Measurements from ENCODE around the gene ZDHHC14. TPM values are rescaled to one million over a fixed set of nuclear protein-coding genes. Genes with fewer than 3 reads are reported as not detected.

The ZDHHC14 gene
- total RNA-seq, 4 donors from 2014 or later, result 9.1 to 20.6 (median 12.5) TPM

DNA sequence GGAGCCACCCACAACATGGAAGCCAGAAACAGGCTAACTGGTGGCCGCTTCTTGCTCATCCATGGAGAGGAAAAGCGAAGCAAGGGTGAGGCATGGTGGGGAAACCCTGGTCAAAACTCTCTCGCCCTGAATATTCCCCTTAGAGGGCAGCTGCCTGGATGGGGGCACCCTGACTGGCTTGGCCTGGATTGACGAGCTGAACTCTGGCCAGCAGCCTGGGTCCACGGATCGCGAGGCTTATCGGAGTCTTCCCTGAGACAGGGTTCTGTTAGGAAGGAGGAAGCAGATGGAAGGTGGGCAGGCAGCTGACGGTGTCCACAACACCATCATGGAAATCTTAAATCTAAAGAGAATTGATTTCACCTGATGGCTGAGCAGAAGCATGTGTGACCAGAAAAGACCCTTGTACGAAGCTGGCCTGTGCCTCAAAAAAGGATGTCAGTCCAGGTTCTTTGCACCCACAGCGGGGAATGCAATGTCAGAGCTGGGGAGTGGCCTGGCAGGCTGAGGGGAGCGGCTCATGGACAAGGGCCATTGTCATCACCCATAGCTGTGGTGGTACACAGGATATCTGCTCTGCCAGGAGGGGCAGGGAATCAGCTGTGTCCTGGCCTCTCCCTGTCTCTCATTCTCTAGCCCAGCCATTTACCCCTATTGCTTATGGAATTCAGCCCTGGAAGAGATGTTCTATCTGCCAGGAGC is 332.6 kb downstream of the ZDHHC14 start:
- Histone ChIP-seq H3K36me3 (no peaks in the 10 kb centered on the region), H3K4me1 (peaks cover 0 to 6% (median 0%) of the 10 kb centered on the region in 4 donors), H3K4me3 (no peak overlapping the region), H3K27ac (no peak overlapping the region), H3K27me3 (no peaks in the 10 kb centered on the region), H3K9me3 (no peaks in the 10 kb centered on the region)
- TF ChIP-seq, protein P1, sequence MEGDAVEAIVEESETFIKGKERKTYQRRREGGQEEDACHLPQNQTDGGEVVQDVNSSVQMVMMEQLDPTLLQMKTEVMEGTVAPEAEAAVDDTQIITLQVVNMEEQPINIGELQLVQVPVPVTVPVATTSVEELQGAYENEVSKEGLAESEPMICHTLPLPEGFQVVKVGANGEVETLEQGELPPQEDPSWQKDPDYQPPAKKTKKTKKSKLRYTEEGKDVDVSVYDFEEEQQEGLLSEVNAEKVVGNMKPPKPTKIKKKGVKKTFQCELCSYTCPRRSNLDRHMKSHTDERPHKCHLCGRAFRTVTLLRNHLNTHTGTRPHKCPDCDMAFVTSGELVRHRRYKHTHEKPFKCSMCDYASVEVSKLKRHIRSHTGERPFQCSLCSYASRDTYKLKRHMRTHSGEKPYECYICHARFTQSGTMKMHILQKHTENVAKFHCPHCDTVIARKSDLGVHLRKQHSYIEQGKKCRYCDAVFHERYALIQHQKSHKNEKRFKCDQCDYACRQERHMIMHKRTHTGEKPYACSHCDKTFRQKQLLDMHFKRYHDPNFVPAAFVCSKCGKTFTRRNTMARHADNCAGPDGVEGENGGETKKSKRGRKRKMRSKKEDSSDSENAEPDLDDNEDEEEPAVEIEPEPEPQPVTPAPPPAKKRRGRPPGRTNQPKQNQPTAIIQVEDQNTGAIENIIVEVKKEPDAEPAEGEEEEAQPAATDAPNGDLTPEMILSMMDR (IDR thresholded peaks at IDR 0.05), result no peak
- TF ChIP-seq POLR2A (IDR thresholded peaks at IDR 0.05), result no peak
- DNase-seq, result no peak

DNA sequence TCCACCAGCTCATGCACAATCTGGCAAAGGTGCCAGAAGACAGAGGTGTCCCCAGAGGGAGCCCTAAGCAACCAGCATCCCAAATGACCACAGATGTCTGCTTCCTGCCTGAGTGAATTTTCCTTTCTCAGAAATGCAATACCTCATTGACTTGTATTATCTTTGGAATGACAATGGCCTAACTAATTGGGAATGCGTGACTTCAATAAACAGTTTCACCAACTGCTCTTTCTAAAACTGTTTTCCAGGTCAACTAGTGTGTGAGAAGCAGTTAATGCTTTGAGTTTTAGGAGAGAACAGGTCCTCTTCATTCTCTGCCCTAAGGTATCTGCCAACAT is 333.1 kb downstream of the ZDHHC14 start:
- TF ChIP-seq, protein P1 (IDR thresholded peaks at IDR 0.05), result no peak
- TF ChIP-seq POLR2A (IDR thresholded peaks at IDR 0.05), result no peak

DNA sequence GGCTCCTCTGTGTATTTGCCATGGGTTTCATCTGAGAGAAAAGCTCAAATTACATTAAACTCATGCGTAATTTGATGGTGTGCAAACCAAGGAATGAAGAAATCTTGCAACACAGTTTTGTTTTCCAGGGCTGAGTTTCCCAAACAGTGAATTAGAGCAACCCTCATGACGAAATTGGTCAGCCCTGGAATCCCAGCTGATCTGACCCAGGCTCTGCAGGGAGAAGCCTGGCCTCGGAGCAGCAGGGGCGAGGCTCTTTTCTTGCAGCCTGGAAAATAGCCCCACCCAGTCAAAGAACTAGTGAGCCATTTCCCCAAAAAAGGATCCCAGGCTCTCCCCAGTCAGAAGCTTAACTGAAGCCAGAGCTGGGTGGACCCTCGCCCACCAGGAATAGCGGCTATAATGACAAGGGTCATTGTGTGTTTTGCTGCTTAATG is 334.8 kb downstream of the ZDHHC14 start:
- DNase-seq, result peak in 1 of 3 donors; percentile 71
- H3K27ac ChIP-seq, result peak overlapping the region in 2 of 4 donors; percentile 36 to 58

More for the DNA sequence above, 333.1 kb downstream of the ZDHHC14 start:
- H3K9me3 ChIP-seq, result no peaks in the 10 kb centered on the region
- H3K4me1 ChIP-seq, result peaks cover 0 to 6% (median 0%) of the 10 kb centered on the region in 4 donors
- H3K36me3 ChIP-seq, result no peaks in the 10 kb centered on the region
- DNase-seq, result no peak
- H3K27ac ChIP-seq, result no peak overlapping the region
- no peak overlapping the region for H3K4me3 ChIP-seq
- H3K27me3 ChIP-seq, result no peaks in the 10 kb centered on the region

DNA sequence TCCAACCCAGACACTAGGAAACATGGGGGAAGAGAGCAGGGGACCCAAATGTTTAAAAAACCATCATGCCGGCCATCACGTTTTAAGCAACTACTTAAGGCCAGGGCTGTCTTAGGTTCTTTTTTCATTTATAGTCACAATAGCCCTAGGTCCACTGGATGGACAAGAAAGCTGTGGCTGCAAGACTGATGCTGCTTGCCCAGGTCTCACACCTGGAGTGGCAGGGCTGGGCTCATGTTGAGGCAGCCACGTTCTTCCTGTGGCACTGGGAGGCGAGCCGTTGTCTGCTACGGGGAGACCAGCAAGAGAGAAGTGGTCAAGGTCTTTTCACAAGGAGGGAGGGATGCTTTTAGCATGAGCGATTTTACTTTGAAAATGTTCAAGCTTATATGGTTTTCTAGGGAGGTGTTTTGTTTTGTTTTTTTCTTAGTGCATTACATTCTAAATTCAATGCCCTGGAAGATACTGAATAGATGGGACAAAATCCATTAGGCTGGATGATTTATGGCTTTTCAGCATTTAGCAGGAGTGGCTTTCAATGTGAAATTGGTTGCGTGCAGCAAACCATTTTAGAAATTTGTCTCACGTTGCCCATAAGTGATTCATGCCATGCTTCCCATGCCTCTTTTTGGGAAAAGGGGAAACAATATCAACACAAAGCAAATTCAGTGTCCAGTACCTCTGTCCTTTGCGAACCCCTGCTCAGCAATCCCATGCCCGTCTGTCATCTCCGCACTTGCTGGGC is 335.4 kb downstream of the ZDHHC14 start:
- H3K4me1 ChIP-seq, result peaks cover 0 to 6% (median 0%) of the 10 kb centered on the region in 4 donors
- H3K36me3 ChIP-seq, result no peaks in the 10 kb centered on the region
- no peaks in the 10 kb centered on the region for H3K27me3 ChIP-seq
- TF ChIP-seq, protein P1 (IDR thresholded peaks at IDR 0.05), result no peak
- TF ChIP-seq POLR2A (IDR thresholded peaks at IDR 0.05), result no peak
- no peak overlapping the region for H3K4me3 ChIP-seq
- H3K9me3 ChIP-seq, result no peaks in the 10 kb centered on the region
- peak overlapping the region in 1 of 4 donors; percentile 36 for H3K27ac ChIP-seq
- DNase-seq, result no peak

More for the DNA sequence above, 334.8 kb downstream of the ZDHHC14 start:
- Histone ChIP-seq H3K36me3 (no peaks in the 10 kb centered on the region), H3K27me3 (no peaks in the 10 kb centered on the region), H3K4me1 (peaks cover 0 to 6% (median 0%) of the 10 kb centered on the region in 4 donors), H3K9me3 (no peaks in the 10 kb centered on the region), H3K4me3 (no peak overlapping the region)
- TF ChIP-seq, protein P1 (IDR thresholded peaks at IDR 0.05), result no peak
- TF ChIP-seq POLR2A (IDR thresholded peaks at IDR 0.05), result no peak

DNA sequence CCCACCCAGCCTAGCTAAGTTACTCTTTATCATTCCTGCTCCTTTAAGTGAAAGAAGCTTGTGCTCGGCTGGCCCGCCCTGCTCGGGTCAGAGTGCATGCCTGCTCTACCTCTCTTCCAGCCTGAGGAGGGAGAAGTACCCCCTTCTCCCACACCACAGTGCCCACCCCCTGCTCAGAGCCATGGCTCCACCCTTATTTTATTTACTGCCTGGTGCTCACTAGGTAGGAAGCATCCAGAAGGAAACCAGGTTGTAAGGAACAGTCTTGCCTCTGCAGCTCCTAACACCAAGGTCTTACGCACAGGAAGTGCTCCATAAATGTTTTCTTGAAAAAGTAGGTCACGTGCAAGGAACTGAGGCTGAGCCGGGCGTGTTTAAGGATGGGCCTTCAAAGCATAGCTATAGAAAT is 336.4 kb downstream of the ZDHHC14 start:
- no peak for TF ChIP-seq POLR2A (IDR thresholded peaks at IDR 0.05)
- TF ChIP-seq, protein P1 (IDR thresholded peaks at IDR 0.05), result no peak
- peaks cover 0 to 6% (median 0%) of the 10 kb centered on the region in 4 donors for H3K4me1 ChIP-seq
- H3K36me3 ChIP-seq, result no peaks in the 10 kb centered on the region
- H3K9me3 ChIP-seq, result no peaks in the 10 kb centered on the region
- no peak overlapping the region for H3K4me3 ChIP-seq
- no peaks in the 10 kb centered on the region for H3K27me3 ChIP-seq
- DNase-seq, result peak in 2 of 3 donors; percentile 61 to 76
- H3K27ac ChIP-seq, result peak overlapping the region in 2 of 4 donors; percentile 2 to 60

All from Peyer's patch (tissue), 4 donors.